Measurements from ENCODE around the gene OXT.
"Not testable (repeated sequence)": the region's sequence is repeated elsewhere in the genome, so short reads cannot be mapped to it uniquely, and the experiment has no call there.

The OXT gene

GRCh38 chr20:3074812-3075211 lies 3.4 kb downstream of the OXT start:
- ChIA-PET POLR2A (no interaction called here), CTCF (no interaction called here)
- DNase-seq (ENCODE audit: extremely low spot score): no peak
- TF ChIP-seq NFRKB (IDR thresholded peaks at IDR 0.05) (no peak), LEF1 (IDR thresholded peaks at IDR 0.05; ENCODE audit: borderline replicate concordance) (no peak), ARNT (IDR thresholded peaks at IDR 0.05) (no peak), HDGF (IDR thresholded peaks at IDR 0.05; ENCODE audit: borderline replicate concordance) (no peak), FOXA1 (IDR thresholded peaks at IDR 0.05) (no peak), CTBP1 (IDR thresholded peaks at IDR 0.05; ENCODE audit: borderline replicate concordance) (no peak), L3MBTL2 (conservative IDR thresholded peaks at IDR 0.05) (no peak), BHLHE40 (IDR thresholded peaks at IDR 0.05; ENCODE audit: borderline replicate concordance) (no peak), ZNF384 (IDR thresholded peaks at IDR 0.05) (no peak)

GRCh38 chr20:3075315-3075714 lies 3.9 kb downstream of the OXT start:
- CTCF ChIA-PET; DNase-seq (ENCODE audit: extremely low spot score); POLR2A ChIA-PET: not testable (repeated sequence)

DNA sequence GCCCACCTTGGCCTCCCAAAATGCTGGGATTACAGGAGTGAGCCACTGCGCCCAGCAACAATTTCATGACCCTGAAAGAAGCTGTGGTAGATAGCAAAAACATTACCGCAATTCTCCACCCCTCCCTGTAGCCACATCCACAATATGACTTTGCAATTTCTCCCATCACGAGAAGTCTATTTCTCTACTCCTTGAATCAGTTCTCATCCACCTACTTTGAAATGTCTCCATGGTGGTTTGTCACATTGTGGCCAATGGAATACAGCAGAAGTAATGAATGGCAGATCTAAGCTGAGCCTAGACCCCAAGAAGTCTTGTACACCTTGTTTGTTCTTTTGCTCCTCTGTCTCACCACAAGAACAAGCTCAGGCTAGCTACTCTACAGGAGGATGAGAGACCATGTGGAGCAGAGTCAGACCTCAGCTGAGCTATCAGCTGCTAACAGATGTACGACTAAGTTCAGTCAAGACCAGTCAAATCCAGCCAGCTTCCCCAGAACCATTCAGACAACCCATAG lies 6.3 kb downstream of the OXT start:
- no peak for DNase-seq (ENCODE audit: extremely low spot score)
- ChIA-PET POLR2A (no interaction called here), CTCF (interaction anchor here (0.6 to 1.1 kb wide), 2 partner anchors 24 to 425 kb away, joined by 3 to 4 read pairs; partner anchors contain the start of gene NOP56)
- no peak for TF ChIP-seq BHLHE40 (IDR thresholded peaks at IDR 0.05; ENCODE audit: borderline replicate concordance)

GRCh38 chr20:3080939-3081388 lies 9.5 kb downstream of the OXT start:
- DNase-seq (ENCODE audit: extremely low spot score): no peak
- no peak for TF ChIP-seq ZNF384 (IDR thresholded peaks at IDR 0.05)
- TF ChIP-seq HDGF (IDR thresholded peaks at IDR 0.05; ENCODE audit: borderline replicate concordance): no peak
- ChIA-PET CTCF (no interaction called here), POLR2A (no interaction called here)

DNA sequence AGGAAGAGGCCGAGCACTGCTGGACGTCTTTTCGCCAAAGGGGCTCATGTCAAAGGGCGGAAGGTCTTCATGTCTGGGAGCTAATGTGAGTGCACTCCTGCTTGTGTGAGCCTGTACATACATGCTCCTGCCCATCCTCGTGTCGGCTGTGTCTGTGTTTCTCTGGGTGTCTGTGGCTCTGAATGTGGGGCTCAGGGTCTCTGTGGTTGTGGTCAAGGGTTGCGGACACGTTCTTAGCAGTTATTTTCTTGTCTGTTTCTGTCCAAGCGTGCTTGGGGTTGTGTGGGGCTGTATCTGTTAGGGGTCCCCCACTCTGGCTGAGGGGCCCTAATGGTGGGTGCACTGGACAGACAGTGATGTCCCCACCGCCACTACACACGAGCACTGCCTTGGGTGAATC lies 10.2 kb downstream of the OXT start:
- ChIA-PET CTCF (no interaction called here), POLR2A (no interaction called here)
- DNase-seq (ENCODE audit: extremely low spot score): no peak
- TF ChIP-seq BHLHE40 (IDR thresholded peaks at IDR 0.05; ENCODE audit: borderline replicate concordance) (no peak), FOXK2 (IDR thresholded peaks at IDR 0.05) (no peak), FOXM1 (IDR thresholded peaks at IDR 0.05; ENCODE audit: borderline replicate concordance) (no peak), ZNF384 (IDR thresholded peaks at IDR 0.05) (no peak), FOXA1 (IDR thresholded peaks at IDR 0.05) (no peak), TARDBP (IDR thresholded peaks at IDR 0.05) (no peak), L3MBTL2 (conservative IDR thresholded peaks at IDR 0.05) (no peak), HDGF (IDR thresholded peaks at IDR 0.05; ENCODE audit: borderline replicate concordance) (no peak), SUZ12 (IDR thresholded peaks at IDR 0.05) (no peak), ARNT (IDR thresholded peaks at IDR 0.05) (no peak)

- POLR2A ChIA-PET: no interaction called here
These were observed 11.0 kb downstream of the OXT start for GRCh38 chr20:3082306-3082951.

GRCh38 chr20:3082955-3083952 lies 11.8 kb downstream of the OXT start:
- DNase-seq (ENCODE audit: extremely low spot score): no peak
- POLR2A ChIA-PET: interaction anchor here (0.7 kb wide), 1 partner anchor 38 kb away, joined by 3 read pairs; the partner anchor contains the start of gene MRPS26
- no peak for TF ChIP-seq CTBP1 (IDR thresholded peaks at IDR 0.05; ENCODE audit: borderline replicate concordance)
- no peak for TF ChIP-seq SP1 (IDR thresholded peaks at IDR 0.05)
- no peak for TF ChIP-seq HDGF (IDR thresholded peaks at IDR 0.05; ENCODE audit: borderline replicate concordance)
- TF ChIP-seq FOXA1 (IDR thresholded peaks at IDR 0.05): no peak
- TF ChIP-seq TARDBP (IDR thresholded peaks at IDR 0.05): no peak
- TF ChIP-seq FOXM1 (IDR thresholded peaks at IDR 0.05; ENCODE audit: borderline replicate concordance): no peak
- no peak for TF ChIP-seq L3MBTL2 (conservative IDR thresholded peaks at IDR 0.05)
- no peak for TF ChIP-seq SUZ12 (IDR thresholded peaks at IDR 0.05)
- CTCF ChIA-PET: no interaction called here

More at GRCh38 chr20:3082306-3082951, 11.0 kb downstream of the OXT start:
- no peak for DNase-seq (ENCODE audit: extremely low spot score)
- CTCF ChIA-PET: no interaction called here
- TF ChIP-seq FOXM1 (IDR thresholded peaks at IDR 0.05; ENCODE audit: borderline replicate concordance) (no peak), FOXK2 (IDR thresholded peaks at IDR 0.05) (no peak), HDGF (IDR thresholded peaks at IDR 0.05; ENCODE audit: borderline replicate concordance) (no peak), SP1 (IDR thresholded peaks at IDR 0.05) (no peak), CTBP1 (IDR thresholded peaks at IDR 0.05; ENCODE audit: borderline replicate concordance) (no peak)

GRCh38 chr20:3084283-3084985 lies 13.0 kb downstream of the OXT start, which contains the start of gene AVP:
Gene AVP (minus strand): TSS chr20:3084724. CDS start chr20:3084674, 50 bp downstream.
- ChIA-PET CTCF (no interaction called here), POLR2A (no interaction called here)
- DNase-seq (ENCODE audit: extremely low spot score): no peak
- no peak for TF ChIP-seq ZNF384 (IDR thresholded peaks at IDR 0.05)

All from HEK293T (cell line).